ENCODE data around the gene MRPL42. TPM values are rescaled to one million over a fixed set of nuclear protein-coding genes. Genes with fewer than 3 reads are reported as not detected.

Gene MRPL42
- total and polyA plus RNA-seq, 2 of the 4 experiments (the other 2 are of a cell fraction): 64.2 to 90.7 TPM

DNA sequence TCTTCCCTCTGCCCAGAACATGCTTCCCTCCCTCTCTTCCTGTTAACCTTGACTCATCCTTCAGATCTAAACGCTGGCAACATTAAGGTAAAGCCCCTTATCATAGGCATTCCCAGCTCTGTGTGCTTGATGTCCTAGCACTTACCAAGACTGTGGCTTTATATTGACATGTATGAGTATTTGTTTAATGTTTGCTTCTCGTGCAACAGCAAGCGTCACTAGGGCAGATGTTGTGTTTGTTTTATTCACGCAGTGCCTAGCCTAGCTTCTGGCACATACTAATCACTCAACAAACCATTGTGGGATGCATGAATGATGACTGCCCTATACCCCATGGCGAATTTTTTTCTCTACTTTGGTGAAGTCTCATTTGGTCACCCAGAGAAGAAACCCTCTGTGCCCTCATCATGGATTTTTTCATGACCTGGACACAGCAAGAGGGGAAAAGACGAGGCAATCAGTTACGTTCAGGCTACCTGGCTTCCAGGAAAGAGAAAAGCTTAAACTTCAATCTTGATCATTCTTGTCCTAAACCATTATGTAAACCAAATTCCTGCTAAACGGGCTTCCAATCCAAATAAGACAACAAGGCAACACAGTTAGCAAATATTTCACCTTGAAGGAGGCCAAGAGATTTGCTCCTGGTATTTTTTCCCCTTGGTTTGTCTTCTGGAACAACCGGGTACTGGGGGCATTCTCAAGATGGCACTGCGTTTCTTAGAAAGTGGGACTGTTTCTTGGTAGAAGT lies 57.2 kb downstream of the MRPL42 start:
- H3K4me3 ChIP-seq (ENCODE audit: insufficient read depth, low read depth, low read length): no peak overlapping the region
- H3K4me1 ChIP-seq (ENCODE audit: control insufficient read depth, insufficient read depth, low read length): no peaks in the 10 kb centered on the region; the same call in 1 of the 2 replicates
- TF ChIP-seq, protein P1, sequence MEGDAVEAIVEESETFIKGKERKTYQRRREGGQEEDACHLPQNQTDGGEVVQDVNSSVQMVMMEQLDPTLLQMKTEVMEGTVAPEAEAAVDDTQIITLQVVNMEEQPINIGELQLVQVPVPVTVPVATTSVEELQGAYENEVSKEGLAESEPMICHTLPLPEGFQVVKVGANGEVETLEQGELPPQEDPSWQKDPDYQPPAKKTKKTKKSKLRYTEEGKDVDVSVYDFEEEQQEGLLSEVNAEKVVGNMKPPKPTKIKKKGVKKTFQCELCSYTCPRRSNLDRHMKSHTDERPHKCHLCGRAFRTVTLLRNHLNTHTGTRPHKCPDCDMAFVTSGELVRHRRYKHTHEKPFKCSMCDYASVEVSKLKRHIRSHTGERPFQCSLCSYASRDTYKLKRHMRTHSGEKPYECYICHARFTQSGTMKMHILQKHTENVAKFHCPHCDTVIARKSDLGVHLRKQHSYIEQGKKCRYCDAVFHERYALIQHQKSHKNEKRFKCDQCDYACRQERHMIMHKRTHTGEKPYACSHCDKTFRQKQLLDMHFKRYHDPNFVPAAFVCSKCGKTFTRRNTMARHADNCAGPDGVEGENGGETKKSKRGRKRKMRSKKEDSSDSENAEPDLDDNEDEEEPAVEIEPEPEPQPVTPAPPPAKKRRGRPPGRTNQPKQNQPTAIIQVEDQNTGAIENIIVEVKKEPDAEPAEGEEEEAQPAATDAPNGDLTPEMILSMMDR (conservative IDR thresholded peaks at IDR 0.05; ENCODE audit: low read depth, low read length): no peak
- TF ChIP-seq MAFK (IDR thresholded peaks at IDR 0.05; ENCODE audit: low read depth, low read length): no peak
- no peak for TF ChIP-seq BHLHE40 (IDR thresholded peaks at IDR 0.05; ENCODE audit: low read depth, low read length)
- TF ChIP-seq CHD1 (IDR thresholded peaks at IDR 0.05; ENCODE audit: low read depth, low read length): no peak
- TF ChIP-seq, protein P2, sequence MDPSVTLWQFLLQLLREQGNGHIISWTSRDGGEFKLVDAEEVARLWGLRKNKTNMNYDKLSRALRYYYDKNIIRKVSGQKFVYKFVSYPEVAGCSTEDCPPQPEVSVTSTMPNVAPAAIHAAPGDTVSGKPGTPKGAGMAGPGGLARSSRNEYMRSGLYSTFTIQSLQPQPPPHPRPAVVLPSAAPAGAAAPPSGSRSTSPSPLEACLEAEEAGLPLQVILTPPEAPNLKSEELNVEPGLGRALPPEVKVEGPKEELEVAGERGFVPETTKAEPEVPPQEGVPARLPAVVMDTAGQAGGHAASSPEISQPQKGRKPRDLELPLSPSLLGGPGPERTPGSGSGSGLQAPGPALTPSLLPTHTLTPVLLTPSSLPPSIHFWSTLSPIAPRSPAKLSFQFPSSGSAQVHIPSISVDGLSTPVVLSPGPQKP (IDR thresholded peaks at IDR 0.05; ENCODE audit: borderline replicate concordance, low read depth, low read length): no peak
- TF ChIP-seq SMC3 (IDR thresholded peaks at IDR 0.05; ENCODE audit: low read depth, low read length): no peak
- no peak for TF ChIP-seq RCOR1 (IDR thresholded peaks at IDR 0.05; ENCODE audit: insufficient replicate concordance, low read length)
- no peak for TF ChIP-seq POLR2A (IDR thresholded peaks at IDR 0.05; ENCODE audit: low read depth, low read length)
- no peak for TF ChIP-seq NFE2L2 (IDR thresholded peaks at IDR 0.05; ENCODE audit: low read depth, low read length)
- TF ChIP-seq MXI1 (IDR thresholded peaks at IDR 0.05; ENCODE audit: borderline replicate concordance, low read depth, low read length): no peak
- no peak overlapping the region for H4K8ac ChIP-seq (ENCODE audit: low read depth in 2 of 2, low read length in 2 of 2)
- H3K23ac ChIP-seq (ENCODE audit: low read depth, low read length): no peak overlapping the region; the same call in 1 of the 2 replicates
- 82% methylated on average over 1 of the region's 10 CpGs; no CpG with 5 or more reads in 1 of the 2 experiments for WGBS, 2 experiments (ENCODE audit: extremely low coverage in 2 of 2, insufficient read length in 1 of 2)
- H3K27me3 ChIP-seq (ENCODE audit: control insufficient read depth, insufficient read depth, low read length): no peaks in the 10 kb centered on the region
- no peak overlapping the region for H3K56ac ChIP-seq (ENCODE audit: extremely low read depth, insufficient read depth, low read length)
- in situ Hi-C loops (cut with MboI; ENCODE audit: low sequenced_read_pairs) (no loop called here), intact Hi-C loops (cut with micrococcal nuclease) (no loop called here), dilution Hi-C loops (cut with HindIII; ENCODE audit: low sequenced_read_pairs, unreplicated experiment) (no loop called here)
- H4K20me1 ChIP-seq (ENCODE audit: insufficient read depth, low read length): no peaks in the 10 kb centered on the region
- 0 out of 2 replicates have a peak overlapping the region, but pooled peaks have one; percentile 39 for H3K4ac ChIP-seq (ENCODE audit: low read depth, low read length)
- peaks cover 7% of the 10 kb centered on the region for H3K9me1 ChIP-seq (ENCODE audit: insufficient read depth, low read length)
- no peaks in the 10 kb centered on the region for H3K79me1 ChIP-seq (ENCODE audit: low read depth in 1 of 2, low read length in 2 of 2)
- H4K5ac ChIP-seq (ENCODE audit: low read depth, low read length): no peak overlapping the region
- H2BK5ac ChIP-seq (ENCODE audit: low read depth, low read length, poor library complexity, severe bottlenecking): no peak overlapping the region
- DNase-seq (no peak), ATAC-seq (ENCODE audit: low read depth) (no peak)
- no peak overlapping the region for H2BK15ac ChIP-seq (ENCODE audit: low read depth, low read length)
- no peak overlapping the region for H3K4me2 ChIP-seq (ENCODE audit: low read depth, low read length)
- POLR2A ChIA-PET (ENCODE audit: unreplicated experiment): no interaction called here
- no peaks in the 10 kb centered on the region for H3K36me3 ChIP-seq (ENCODE audit: control insufficient read depth, insufficient read depth, low read length)
- no peak overlapping the region for H3K27ac ChIP-seq (ENCODE audit: insufficient read depth, low read length)
- H2BK120ac ChIP-seq (ENCODE audit: low read depth, low read length): no peak overlapping the region
- CTCF ChIA-PET: no interaction called here
- no peak overlapping the region for H2AK9ac ChIP-seq (replicated peaks; ENCODE audit: low read depth, low read length, poor library complexity)
- no peak overlapping the region for H2AFZ ChIP-seq (replicated peaks; ENCODE audit: low read length, poor library complexity)
- H3K14ac ChIP-seq (replicated peaks; ENCODE audit: low read depth, low read length): no peak overlapping the region
- H3K9me3 ChIP-seq (ENCODE audit: control insufficient read depth, insufficient read depth, low read length): no peaks in the 10 kb centered on the region
- no peak overlapping the region for H3K9ac ChIP-seq (ENCODE audit: low read depth, low read length)
- no TSS peak for BruUV-seq (replicated peaks)
- H4K91ac ChIP-seq (ENCODE audit: insufficient read depth, low read depth, low read length): no peak overlapping the region
- peak overlapping the region; percentile 32; the same call in 1 of the 2 replicates for H2BK20ac ChIP-seq (ENCODE audit: low read depth, low read length)
- H3K18ac ChIP-seq (ENCODE audit: low read depth, low read length): no peak overlapping the region
- H2AK5ac ChIP-seq (ENCODE audit: low read depth, low read length): 0 out of 2 replicates have a peak overlapping the region, but pooled peaks have one; percentile 10
